GM19438 (cell line): ENCODE results near the gene TRRAP.

ENCODE experiments used
- ATAC-seq: cut with Tn5 transposase; IDR thresholded peaks from one replicate; pipeline ENCODE4 v1.9.1; 2021; ENCODE audit warnings: low read depth; ENCODE audit not compliant: unreplicated experiment

The TRRAP gene

GRCh38 chr7:98935811-98936210 lies 57.5 kb downstream of the TRRAP start:
- ATAC-seq = no peak

DNA sequence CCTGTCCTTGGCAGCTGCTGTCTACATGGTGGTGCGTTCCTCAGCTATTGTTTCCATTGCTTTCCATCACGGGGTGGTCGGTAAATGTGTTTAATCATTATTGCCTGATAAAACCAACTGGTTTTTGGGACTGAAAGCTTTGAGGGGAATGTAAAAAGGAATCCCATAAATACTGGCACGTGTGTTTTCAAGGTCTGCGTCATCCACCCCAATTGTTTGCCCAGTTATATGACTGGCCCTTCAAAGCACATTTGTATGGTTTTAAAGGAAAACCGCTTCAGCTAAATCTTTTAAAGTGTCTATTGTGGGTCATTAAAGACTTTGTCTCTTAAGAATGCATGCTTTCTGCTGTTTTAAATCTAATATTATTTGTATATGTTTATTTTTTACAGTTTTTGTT lies 65.0 kb downstream of the TRRAP start:
- ATAC-seq = no peak

- ATAC-seq = no peak
These were observed 66.1 kb downstream of the TRRAP start for GRCh38 chr7:98944386-98944785.

- no peak for ATAC-seq
These were observed 67.5 kb downstream of the TRRAP start for GRCh38 chr7:98945852-98946251.

DNA sequence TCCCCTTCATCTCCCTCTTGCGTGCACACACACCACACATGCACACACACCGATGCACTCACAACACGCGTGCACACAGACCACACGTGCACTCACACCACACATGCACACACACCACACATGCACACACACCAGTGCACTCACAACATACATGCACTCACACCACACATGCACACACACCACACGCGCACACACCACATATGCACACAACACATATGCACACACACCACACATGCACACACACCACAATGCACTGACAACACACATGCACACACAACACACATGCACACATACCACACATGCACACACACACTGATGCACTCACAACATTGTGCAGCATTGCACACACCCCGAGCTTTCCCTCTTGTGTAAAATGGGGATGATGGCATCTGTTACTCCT lies 68.1 kb downstream of the TRRAP start:
- no peak for ATAC-seq

GRCh38 chr7:98949336-98950044 lies 71.2 kb downstream of the TRRAP start:
- ATAC-seq = no peak

GRCh38 chr7:98955992-98956391 lies 77.7 kb downstream of the TRRAP start:
- no peak for ATAC-seq

DNA sequence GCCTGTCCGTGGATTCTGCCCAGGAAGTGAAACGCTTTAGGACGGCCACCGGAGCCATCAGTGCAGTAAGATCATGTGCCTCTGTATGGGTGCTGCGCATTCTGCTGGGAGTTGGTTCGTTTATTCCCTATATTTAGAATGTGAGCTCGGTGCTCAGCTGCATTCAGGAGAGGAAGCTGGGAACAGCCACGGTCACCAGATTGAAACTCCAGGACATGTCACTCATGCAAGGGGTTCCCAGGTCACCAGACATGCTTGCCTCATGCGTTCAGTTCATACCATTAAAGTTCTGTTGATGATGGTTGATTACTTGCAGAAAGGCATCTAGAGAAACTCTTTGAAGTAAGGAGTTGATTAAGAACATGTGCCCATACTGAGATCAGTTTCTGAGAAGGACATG lies 78.1 kb downstream of the TRRAP start:
- no peak for ATAC-seq

GRCh38 chr7:98956937-98957336 lies 78.6 kb downstream of the TRRAP start:
- no peak for ATAC-seq

GRCh38 chr7:98957766-98958165 lies 79.4 kb downstream of the TRRAP start:
- ATAC-seq = no peak

GRCh38 chr7:98958968-98959367 lies 80.6 kb downstream of the TRRAP start:
- no peak for ATAC-seq

DNA sequence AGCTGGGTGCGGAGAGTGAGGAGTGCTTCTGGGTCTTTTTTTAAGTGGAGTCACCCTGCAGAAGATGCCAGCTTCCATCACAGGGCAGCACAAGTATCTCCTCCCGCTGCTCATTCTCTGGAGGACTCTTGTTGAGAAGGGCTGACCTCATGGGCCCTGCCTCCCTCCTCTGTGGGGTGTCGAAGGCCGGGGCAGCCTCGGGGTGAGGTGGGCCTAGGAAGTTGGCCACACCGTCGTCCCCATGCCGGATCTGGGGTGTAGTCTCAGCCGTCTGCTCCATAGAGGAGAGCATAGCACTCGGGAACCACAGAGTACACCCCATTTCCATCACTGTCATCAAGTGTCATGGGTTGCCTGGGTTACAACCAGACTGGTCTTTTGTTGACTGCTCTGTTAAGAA lies 85.0 kb downstream of the TRRAP start:
- no peak for ATAC-seq

DNA sequence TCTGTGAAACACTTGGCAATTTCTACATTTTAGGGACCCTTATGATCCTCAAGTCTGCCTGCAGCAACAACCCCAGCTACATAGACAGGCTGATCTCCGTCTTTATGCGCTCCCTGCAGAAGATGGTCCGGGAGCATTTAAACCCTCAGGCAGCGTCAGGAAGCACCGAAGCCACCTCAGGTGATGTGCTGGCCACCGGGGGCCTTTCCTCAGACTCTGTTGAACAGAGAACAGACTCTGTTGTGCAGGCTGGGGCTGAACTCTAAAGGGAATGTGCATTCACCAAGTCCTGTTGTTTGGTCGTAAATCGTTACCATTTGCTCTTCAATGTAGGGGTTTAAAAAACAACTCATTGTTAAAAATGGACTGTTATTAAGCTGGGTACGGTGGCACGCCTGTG lies 86.3 kb downstream of the TRRAP start:
- ATAC-seq = no peak

- ATAC-seq = no peak
These were observed 90.3 kb downstream of the TRRAP start for GRCh38 chr7:98968621-98969020.

DNA sequence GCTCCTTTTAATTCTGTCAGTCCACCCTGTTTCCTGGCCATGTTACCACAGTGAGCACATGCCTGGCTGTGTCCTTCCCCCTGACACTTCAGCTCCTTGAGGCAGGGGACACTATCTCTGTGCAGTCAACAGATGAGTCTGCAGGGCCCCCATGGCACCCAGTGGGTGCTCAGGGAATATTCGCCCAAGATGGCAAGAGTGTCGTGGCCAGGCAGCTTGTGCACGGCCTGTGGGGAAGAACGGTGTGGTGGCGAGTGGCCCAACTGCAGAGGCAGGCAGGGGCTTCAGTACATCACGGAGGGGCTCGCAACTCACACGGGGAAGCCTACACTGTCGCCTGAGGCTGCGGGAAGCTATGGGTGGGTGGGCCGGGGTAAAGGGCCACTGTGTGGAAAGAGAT lies 91.1 kb downstream of the TRRAP start:
- ATAC-seq = no peak

GRCh38 chr7:98970016-98970615 lies 91.8 kb downstream of the TRRAP start:
- ATAC-seq = no peak

- ATAC-seq = no peak
These were observed 92.5 kb downstream of the TRRAP start for GRCh38 chr7:98970805-98971204.

DNA sequence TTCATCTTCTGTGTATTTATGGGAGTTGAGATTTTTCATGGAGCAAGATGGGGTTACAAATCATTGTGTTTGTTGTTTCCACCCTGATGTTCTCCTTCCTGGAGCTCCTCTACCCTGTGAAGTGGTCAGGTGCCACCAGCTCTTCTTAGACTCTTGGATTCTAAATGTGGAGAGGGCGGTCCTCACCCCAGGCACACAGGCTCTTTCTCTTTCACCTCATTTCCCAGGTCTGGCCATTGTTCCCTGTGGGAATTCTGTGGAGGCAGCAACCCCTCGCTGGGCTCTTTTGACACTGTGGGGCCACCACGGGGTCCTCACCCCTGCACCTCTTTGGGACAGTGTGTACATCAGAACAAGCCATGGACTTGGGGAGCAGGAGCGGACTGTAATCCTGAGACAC lies 95.9 kb downstream of the TRRAP start:
- ATAC-seq = no peak

GRCh38 chr7:98974906-98975816 lies 96.8 kb downstream of the TRRAP start:
- no peak for ATAC-seq

GRCh38 chr7:98976396-98977185 lies 98.3 kb downstream of the TRRAP start:
- no peak for ATAC-seq

DNA sequence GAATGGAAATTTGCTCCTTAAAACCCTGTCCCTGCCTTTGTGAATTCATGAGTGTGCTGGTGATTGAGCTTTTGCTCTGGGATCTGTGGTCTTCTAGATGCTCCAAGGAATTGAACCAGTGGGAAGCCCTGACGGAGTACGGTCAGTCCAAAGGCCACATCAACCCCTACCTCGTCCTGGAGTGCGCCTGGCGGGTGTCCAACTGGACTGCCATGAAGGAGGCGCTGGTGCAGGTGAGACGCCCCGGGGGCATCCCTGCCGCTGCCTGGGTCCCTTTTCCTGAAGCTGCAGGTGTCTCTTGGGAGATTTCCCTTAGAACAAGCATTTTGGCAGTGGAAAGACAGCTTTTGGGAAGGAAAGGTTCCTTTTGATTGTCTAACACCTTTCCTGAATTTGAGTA lies 100.3 kb downstream of the TRRAP start:
- no peak for ATAC-seq
